ENCODE results near the gene ZBTB2.

DNA sequence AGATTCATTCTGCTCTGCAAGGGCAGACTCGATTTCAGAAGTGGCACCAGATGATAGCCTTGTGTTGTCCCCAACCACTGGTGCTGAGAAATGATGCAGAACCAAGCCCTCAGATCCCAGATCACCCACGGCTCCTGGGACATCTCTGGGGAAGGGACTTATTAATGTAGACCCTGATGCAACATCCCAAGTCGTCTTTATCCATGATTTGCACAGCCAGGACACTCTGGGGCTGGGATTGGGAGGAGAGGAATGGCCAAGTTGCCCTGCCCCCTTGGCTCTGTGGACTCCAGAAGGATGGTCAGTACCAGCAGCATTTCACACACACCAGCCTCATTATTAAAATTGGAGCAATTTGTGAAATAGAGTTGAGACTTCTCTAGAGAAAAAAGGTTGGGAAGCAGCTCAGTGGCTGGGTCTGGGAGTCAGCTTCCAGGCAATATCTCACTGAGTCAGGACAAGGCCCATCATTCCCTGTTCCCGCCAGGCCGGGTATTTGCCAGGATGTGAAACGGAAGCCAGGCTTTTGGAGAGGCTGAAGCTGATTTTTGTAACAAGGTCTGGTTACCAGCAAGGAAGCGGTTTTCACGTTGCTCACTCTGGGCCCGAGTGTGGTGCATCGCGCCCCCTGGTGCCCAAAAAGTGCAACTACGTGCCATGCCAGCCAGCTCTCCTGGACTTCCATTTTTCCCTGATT lies 67.4 kb downstream of the ZBTB2 start:
- TF ChIP-seq CTCF (IDR thresholded peaks at IDR 0.05; ENCODE audit: low read depth, low read length): peak; percentile 84
- no peak for TF ChIP-seq EZH2phosphoT487 (IDR thresholded peaks at IDR 0.05; ENCODE audit: low read depth)

Measured in OCI-LY3 (cell line).